Dermis microvascular lymphatic vessel endothelial cell (primary cell): ENCODE results near the gene KCNK7. TPM values are rescaled to one million over a fixed set of nuclear protein-coding genes. Genes with fewer than 3 reads are reported as not detected.
A peak's percentile ranks its signal among the peaks of the same experiment; 100 is the strongest.

Experiments used
- DNase-seq, 2 donors: peaks; one replicate each; pipeline versions ENCODE4 v3.0.0 to v3.0.0-alpha.2; 2010; ENCODE audit warnings: low read depth in 2 of 2
- total RNA-seq: library from RNA; depleted of rRNA; stranded (reverse); fragments of >200 nt; gene quantifications from 2 replicates; pipeline ENCODE4 v1.2.1, GENCODE V29; 2014

The KCNK7 gene
- total RNA-seq, 1 donor from 2014 or later = under 0.01 TPM

- peak in 1 of 2 donors; percentile 55 for DNase-seq
Measured at GRCh38 chr11:65558930-65559509, 36.6 kb downstream of the KCNK7 start.

GRCh38 chr11:65558002-65558929, 37.3 kb downstream of the KCNK7 start, which contains the start of gene LTBP3:
Gene LTBP3, minus strand, starts transcription at chr11:65558359. Its CDS starts 400 bp downstream, at chr11:65557959.
- peak; percentile 37 to 84 for DNase-seq

- peak in 1 of 2 donors; percentile 20 for DNase-seq
Measured at GRCh38 chr11:65557280-65558001, 38.2 kb downstream of the KCNK7 start.

- DNase-seq = no peak
Measured at GRCh38 chr11:65556470-65557279, 38.9 kb downstream of the KCNK7 start.

GRCh38 chr11:65555693-65556231, 39.8 kb downstream of the KCNK7 start:
- DNase-seq = peak; percentile 54 to 82

GRCh38 chr11:65554842-65555430, 40.7 kb downstream of the KCNK7 start:
- DNase-seq = no peak

- DNase-seq = no peak
Measured at GRCh38 chr11:65554057-65554818, 41.4 kb downstream of the KCNK7 start.

- DNase-seq = no peak
Measured at GRCh38 chr11:65553301-65554001, 42.1 kb downstream of the KCNK7 start.

GRCh38 chr11:65552388-65552951, 43.1 kb downstream of the KCNK7 start:
- DNase-seq = no peak

GRCh38 chr11:65551572-65552387, 43.8 kb downstream of the KCNK7 start:
- DNase-seq = peak in 1 of 2 donors; percentile 58

GRCh38 chr11:65549096-65549495, 46.5 kb downstream of the KCNK7 start:
- DNase-seq = no peak

GRCh38 chr11:65548395-65548794, 47.2 kb downstream of the KCNK7 start:
- no peak for DNase-seq

GRCh38 chr11:65547446-65548125, 48.0 kb downstream of the KCNK7 start:
- no peak for DNase-seq

- DNase-seq = peak; percentile 36 to 70
Measured at GRCh38 chr11:65546217-65546958, 49.2 kb downstream of the KCNK7 start.

GRCh38 chr11:65545853-65546216, 49.8 kb downstream of the KCNK7 start:
- DNase-seq = no peak
